HG03103 (cell line): ENCODE data around the gene MIS18A.

Experiments used
- ATAC-seq: cut with Tn5 transposase; IDR thresholded peaks from one replicate; pipeline ENCODE4 v1.9.1; 2021; ENCODE audit warnings: low read depth; ENCODE audit not compliant: unreplicated experiment

MIS18A gene

DNA sequence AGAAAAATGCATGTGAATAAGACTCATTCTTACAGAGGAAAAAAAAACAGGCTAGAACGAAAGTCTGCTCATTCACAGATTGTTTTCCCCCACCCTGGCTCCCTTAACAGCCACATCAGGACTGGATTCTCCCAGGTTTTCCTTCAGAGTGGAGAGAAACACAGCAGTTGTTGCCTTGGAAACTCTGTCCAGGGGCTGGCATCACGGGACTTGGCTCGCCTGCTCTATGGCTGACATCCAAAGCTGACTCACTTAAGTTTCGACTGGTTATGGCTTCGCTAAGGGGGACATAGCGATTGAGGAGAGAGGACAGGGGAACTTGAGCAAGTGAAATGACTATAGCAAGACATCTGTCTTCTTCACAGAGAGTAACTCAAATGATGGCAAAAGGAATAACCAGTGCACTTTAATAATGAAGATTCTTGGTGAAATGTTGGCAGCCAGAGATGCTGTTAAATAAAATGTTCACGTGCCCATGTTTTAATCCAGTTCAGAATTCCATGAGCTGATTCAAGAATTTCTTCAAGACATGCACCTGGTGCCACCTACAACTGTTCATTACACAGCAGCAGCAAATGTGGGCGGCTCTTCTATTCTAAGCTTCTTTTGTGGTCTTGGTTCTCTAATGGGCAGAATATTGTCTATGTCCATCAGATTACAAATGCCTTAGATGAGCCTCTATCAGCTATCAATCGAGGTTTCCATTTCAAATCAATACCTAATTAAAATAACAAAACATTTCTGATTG is 21.8 kb downstream of the MIS18A start:
- ATAC-seq: no peak

DNA sequence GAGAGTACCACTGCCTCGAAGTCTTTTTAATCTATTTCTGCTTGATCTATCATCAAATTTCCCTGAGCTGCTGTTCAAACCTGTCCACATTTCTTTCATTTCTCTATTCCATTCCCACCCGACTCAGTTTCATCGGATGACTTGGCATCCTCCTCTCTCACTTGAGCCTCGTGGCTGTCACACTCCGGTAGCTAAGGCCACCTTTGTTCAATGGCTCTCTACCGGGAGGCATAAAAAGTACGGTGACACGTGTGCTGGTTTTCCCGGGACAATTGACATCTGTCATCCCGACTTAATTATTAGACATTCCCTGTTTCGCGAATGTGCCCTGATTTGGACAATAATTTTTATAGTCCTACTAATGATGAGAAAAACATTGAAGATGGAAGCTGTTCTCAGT is 22.6 kb downstream of the MIS18A start:
- no peak for ATAC-seq

DNA sequence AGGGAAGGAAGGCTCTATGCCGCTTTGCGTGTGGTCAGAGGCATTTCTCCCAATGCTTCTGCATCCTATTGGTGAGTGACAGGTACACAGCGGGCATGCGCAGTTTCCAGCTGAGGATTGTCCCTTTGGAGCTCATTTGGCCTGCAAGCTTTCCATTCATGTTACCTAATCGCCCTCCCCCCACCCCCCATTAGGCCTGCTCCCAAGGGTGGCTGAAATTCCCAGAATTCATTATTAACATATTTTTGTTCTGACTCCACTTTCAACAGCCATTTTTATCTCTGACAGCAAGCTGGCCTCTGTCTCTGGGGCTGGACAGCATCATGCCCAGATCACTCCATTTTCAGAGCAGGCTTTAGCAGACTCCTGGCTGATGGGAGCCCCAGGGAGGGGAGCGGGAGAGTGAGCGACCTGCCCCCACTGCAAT is 25.6 kb downstream of the MIS18A start:
- no peak for ATAC-seq

DNA sequence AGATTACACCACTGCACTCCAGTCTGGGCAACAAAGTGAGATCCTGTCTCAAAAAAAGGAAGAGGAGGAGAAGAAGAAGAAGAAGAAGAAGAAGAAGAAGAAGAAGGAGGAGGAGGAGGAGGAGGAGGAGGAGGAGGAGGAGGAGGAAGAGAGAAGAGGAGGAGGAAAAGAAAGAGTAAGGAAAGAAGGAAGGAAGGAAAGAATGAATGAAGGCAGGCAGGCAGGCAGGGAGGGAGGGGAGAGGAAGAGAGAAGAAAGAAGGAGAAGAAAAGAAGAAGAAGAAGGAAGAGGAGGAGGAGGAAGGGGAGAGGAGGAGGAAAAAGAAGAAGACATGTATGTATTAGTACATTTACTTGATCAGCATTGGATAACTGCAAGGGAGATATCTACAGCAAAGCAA is 26.7 kb downstream of the MIS18A start:
- ATAC-seq: no peak

DNA sequence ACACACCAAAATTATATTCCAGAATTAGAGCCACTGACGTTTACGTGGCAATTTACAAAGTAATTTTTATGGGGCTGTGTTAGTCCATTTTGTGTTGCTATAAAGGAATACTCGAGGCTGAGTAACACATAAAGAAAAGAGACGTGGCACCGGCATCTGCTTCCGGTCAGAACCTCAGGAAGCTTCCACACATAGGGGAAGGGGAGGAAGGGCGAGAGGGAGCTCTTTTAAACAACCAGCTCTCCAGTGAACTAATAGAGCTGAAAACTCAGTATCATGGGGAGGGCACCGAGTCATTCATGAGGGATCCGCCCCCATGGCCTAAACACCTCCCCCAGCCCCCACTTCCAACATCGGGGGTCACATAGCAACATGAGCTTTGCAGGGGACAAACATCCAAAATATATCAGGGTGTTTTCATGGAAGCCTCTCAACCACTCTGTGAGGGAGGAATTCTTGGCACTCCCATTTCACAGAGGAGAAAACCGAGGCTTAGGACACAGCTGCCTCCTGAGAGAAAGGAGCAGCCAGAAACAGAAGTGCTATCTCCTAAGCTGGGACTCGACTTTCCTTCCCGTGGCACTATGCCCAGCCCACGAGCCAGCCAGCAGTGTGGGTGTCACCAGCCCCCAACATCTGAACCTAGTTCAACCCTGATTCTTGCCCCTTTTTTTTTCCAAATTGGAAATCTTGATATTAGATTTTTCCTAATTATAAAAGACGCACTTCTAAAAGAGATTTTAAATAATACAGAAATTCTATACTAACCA is 29.2 kb downstream of the MIS18A start:
- no peak for ATAC-seq

DNA sequence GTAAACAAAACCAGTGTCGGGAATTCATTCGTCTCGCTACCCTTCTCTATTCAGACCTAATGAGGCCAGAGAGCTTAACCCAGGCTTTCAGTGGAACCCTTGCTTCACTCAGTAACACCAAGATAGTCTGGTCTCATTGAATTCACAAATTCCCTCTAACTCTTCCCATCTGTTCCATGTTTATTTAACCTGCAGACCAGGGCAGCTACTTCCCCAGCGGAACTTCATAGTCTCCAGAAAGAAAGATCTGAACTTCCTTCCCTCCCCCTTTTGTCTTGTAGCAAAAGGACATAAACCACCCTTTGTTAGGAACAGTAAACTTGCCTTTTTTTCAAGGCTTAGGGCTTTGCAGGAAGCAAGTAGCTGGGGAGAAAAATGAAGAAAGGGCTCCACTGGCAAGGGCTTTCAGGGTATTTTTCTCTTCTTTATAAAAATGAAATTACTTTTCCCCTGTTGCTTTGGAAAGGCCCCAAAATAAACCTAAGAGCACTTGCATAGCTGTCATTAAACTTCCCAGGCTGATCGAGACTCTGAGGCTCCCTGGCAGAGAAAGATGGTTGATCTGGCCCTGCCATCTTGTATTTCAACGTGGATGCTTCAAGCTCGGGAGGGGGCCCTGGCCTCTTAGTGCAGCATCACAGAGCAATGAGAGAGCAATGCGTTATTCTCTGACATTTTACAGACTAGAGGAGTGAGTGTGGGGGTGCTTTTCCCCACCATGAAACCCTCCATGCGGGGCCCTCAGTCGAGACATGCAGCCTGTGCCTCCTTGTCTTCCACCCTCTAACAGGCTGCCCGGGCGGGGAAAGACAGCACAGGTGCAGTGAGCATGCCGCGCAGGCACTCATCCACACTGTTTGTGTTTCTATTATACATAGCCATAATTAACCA is 30.0 kb downstream of the MIS18A start:
- ATAC-seq: no peak

DNA sequence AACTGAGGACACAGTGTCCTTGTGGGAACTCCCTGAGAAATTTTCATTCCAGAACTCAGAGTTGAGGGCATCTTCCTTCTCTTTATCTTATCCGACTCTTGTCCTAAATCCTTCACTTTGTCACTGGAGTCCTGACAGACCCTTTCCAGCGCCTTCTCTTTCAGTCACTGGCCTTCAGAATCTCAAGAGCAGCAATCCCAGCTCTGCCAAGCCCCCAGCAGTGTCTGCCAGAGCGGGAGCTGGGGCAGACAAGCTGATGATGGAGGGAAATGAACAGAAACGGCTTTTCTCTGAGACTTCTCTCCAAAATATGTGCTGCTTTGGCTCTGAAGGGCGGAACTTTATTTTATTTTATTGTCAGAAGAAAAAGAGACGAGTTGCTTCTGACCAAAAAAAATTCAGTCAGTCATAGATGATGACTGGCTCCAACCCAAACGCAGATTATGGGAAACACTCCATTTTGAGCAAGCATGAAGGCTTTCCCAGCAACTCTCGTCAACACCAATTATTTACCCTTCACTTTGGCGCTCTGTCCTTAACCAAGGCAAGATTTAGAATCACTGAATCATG is 32.2 kb downstream of the MIS18A start:
- ATAC-seq: no peak

DNA sequence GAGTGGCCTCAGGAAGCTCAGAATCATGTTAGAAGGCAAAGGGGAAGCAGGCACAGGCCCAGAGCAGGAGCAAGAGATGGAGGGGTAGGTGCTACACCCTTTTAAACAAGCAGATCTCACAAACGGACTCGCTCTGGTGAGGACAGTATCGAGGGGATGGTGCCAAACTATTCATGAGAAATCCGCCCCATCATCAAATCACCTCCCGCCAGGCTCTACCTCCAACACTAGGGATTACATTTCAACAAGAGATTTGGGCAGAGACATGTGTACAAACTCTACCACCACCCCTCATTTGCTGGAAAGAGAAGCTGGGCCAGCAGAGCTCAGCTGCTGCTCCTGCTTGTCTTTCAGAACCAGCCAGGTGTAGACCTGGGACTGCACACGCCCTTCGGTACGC is 32.9 kb downstream of the MIS18A start:
- ATAC-seq: no peak

DNA sequence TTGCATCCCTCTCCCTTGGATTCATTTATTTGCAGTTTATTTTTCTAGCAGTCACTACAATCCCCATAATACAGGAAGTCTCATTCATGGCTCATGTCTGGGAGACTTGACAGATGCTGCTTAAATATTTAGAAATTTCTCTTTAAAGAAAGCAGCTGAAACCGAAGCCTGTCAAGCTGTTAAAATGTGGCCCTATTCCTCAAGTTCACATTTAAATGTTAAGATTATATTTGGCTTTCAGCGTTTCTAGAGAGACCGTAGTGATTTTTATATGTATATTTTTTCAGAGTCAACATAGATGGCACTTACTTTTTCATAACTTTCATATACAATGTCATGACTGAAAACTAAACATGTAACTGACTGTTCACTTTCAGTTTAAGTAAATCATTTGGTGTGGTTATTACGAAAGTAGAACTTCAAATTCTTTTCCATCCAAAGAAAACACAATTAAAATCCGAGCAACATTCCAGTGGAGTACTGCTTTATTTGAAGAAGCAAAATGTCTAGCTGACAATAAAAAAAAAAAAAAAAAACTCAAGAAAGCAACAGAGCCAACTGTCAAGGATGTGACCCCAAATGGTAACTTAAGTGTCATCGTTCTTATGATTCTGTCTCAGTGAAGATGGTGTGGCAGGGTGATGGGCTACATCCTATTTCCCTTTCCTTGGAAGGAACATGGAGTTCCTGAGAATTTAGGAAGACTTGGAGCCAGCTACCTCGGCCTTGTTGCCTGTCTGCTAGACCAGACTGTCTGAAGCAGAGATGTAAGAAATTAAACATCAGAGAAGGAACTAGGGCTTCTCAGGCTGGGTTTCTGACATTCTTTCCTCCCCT is 37.8 kb downstream of the MIS18A start:
- peak; percentile 61 for ATAC-seq

DNA sequence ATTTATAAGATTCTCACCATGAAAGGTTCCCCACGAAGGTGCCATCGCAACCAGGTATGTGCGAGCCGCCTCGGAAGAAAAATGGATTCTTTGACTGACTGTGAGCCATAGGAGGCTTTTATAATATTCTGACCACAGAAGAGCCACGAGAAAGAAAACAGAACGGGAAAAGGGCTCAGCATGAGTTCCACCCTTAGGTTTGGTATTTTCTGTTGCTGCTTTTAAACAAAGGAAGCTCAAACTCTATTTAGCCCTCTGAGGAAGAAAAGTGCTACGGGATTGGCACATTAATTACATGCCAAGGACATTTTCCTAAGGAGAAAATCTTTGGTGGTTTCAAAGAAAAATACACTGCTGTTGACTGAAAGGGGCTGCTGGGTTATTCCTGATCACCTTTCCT is 39.3 kb downstream of the MIS18A start:
- no peak for ATAC-seq

DNA sequence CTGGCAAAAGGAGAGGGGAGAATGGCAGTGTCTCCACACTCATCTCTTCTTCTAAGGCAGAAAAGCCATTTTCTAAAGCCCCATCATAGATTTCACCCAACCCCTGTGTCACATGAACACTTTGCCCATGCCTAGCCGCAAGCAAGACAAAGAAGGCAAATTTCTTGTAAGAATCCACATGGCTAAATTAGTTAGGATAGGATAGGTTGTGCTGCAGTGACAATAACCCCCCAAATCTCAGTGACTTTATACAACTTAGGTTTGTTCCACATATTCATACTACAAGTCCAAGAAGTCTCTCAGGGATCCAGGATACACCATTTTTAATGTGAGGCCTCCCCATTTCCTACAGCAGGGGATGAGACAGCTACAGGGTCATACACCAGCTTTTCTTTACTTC is 40.8 kb downstream of the MIS18A start:
- ATAC-seq: no peak

DNA sequence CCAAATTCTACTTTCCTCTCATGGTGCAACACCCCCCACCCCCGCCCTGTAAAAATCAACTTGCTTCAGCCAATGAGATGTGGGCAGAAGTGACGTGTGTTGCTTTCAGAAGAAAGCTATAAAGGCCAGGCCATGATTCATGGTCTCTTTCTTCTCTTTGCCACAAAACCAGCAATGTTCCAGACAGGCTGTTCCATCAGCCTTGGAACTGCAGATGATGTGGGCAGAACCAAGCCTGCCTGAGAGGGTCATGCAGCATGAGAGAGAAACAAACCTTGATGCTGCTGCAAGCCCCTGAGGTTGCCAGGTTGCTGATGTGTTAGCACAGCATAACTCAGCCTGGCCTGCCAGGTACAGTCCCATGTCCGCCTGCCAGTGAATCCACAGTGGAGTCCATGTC is 41.8 kb downstream of the MIS18A start:
- no peak for ATAC-seq

DNA sequence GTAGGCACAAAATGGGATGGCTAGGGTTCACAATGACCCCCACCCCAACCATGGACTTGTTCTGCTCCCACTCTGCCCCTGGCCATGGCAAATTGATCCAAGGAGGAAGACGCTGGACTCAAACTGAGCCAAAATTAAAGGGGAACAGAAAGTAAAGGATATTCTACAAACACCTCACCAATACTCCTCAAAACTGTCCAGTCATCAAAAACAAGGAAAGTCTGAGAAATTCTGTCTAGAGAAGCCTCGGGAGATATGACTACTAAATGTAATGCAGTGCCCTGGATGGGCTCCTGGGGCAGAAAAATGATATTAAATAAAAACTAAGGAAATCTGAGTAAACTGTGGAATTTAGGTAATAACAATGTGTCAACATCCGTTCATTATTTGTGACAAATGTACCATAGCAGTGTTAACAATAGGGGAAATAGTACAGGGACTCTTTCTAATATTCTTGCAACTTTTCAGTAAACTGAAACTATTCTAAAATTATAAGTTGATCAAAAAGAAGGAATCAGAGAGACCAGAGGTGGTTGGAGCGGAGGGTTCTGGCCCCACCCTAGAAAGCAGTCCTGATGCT is 45.0 kb downstream of the MIS18A start:
- ATAC-seq: no peak

DNA sequence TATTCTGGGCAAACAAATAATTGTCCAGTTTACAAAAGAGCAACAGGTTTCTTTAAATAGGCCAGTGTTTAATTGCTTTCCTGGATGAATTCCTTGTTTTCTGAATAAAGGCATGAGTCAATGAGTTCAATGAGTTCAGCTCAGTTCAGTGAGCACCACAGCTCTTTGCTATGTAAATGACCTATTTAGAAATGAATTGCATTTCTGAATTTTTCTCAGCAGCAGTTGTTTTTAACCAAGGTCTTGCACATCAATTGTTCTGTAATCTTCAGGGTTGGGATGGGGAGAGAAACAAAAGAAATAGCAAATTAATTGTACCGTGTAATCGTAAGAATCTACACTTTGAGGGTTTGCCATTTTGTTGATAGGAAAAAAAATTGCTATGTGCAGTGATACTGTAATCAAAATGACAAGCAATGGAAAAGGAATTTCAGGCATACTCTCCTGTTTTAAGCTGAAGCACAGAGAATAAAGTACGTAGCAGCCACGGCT is 45.7 kb downstream of the MIS18A start:
- ATAC-seq: no peak

DNA sequence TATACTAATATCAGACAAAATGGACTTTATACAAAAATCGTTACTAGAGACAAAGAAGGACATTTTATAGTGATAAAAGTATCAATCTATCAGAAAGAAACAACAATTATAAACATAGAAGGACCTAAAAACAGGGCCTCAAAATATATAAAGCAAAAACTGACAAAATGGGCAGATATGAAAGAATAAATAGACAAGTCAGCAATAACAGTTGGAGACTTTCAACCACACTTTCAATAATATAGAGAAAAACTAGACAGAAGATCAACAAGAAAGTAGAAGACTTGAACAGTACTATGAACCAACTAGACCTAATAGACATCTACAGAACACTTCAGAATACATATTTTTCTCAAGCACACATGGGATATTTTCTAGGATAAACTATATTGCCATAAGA is 52.4 kb downstream of the MIS18A start:
- ATAC-seq: no peak
